Jurkat, Clone E6-1 (cell line): ENCODE measurements around the gene IL1RL2.

Experiments
- DNase-seq: peaks from one replicate; pipeline ENCODE4 v3.0.0-alpha.2; 2011; ENCODE audit warnings: low read depth, low spot score
- H3K4me3 ChIP-seq: 2 replicates; pipeline ENCODE4 v1.5.1; 2011; ENCODE audit warnings: mild to moderate bottlenecking, low read length, control low read depth, moderate library complexity

Gene IL1RL2

GRCh38 chr2:102233132-102233884 is 46.5 kb downstream of the IL1RL2 start:
- no peak for DNase-seq
- no peak overlapping the region for H3K4me3 ChIP-seq

- no peak for DNase-seq
- no peak overlapping the region for H3K4me3 ChIP-seq
Observed at GRCh38 chr2:102235042-102235473, 48.2 kb downstream of the IL1RL2 start.

GRCh38 chr2:102235491-102235890 is 48.7 kb downstream of the IL1RL2 start:
- H3K4me3 ChIP-seq: no peak overlapping the region
- no peak for DNase-seq

GRCh38 chr2:102236132-102236531 is 49.3 kb downstream of the IL1RL2 start:
- no peak for DNase-seq
- no peak overlapping the region for H3K4me3 ChIP-seq

- DNase-seq: no peak
- no peak overlapping the region for H3K4me3 ChIP-seq
Observed at GRCh38 chr2:102237176-102237575, 50.4 kb downstream of the IL1RL2 start.

GRCh38 chr2:102238039-102238756 is 51.4 kb downstream of the IL1RL2 start:
- no peak overlapping the region for H3K4me3 ChIP-seq
- no peak for DNase-seq

- H3K4me3 ChIP-seq: no peak overlapping the region
- DNase-seq: no peak
Observed at GRCh38 chr2:102238778-102239177, 52.0 kb downstream of the IL1RL2 start.

GRCh38 chr2:102239344-102239743 is 52.5 kb downstream of the IL1RL2 start:
- no peak overlapping the region for H3K4me3 ChIP-seq
- no peak for DNase-seq

- no peak overlapping the region for H3K4me3 ChIP-seq
- DNase-seq: peak; percentile 68
Observed at GRCh38 chr2:102240640-102241370, 54.0 kb downstream of the IL1RL2 start.

- no peak overlapping the region for H3K4me3 ChIP-seq
- DNase-seq: no peak
Observed at GRCh38 chr2:102241616-102242305, 54.9 kb downstream of the IL1RL2 start.

GRCh38 chr2:102245266-102246151 is 58.7 kb downstream of the IL1RL2 start:
- DNase-seq: no peak
- H3K4me3 ChIP-seq: no peak overlapping the region

GRCh38 chr2:102250278-102250821 is 63.5 kb downstream of the IL1RL2 start:
- H3K4me3 ChIP-seq: no peak overlapping the region
- no peak for DNase-seq

- H3K4me3 ChIP-seq: no peak overlapping the region
- no peak for DNase-seq
Observed at GRCh38 chr2:102251042-102251848, 64.4 kb downstream of the IL1RL2 start.

- no peak overlapping the region for H3K4me3 ChIP-seq
Observed at GRCh38 chr2:102251849-102252203, 65.0 kb downstream of the IL1RL2 start.

GRCh38 chr2:102252236-102252635 is 65.4 kb downstream of the IL1RL2 start:
- DNase-seq: no peak
- no peak overlapping the region for H3K4me3 ChIP-seq

More at GRCh38 chr2:102251849-102252203, 65.0 kb downstream of the IL1RL2 start:
- DNase-seq: no peak

GRCh38 chr2:102253140-102253752 is 66.4 kb downstream of the IL1RL2 start:
- no peak for DNase-seq
- H3K4me3 ChIP-seq: no peak overlapping the region

- DNase-seq: no peak
Observed at GRCh38 chr2:102253753-102254150, 66.9 kb downstream of the IL1RL2 start.

More at GRCh38 chr2:102253753-102254150, 66.9 kb downstream of the IL1RL2 start:
- no peak overlapping the region for H3K4me3 ChIP-seq
